Activated CD8-positive, alpha-beta T cell treated with anti-CD3 and anti-CD28 coated beads, Interleukin-2, amount 10 ng/mL, durations not matched to agents 7 days and 5 days (primary cell): Measurements from ENCODE around the gene YAP1. TPM values are rescaled to one million over a fixed set of nuclear protein-coding genes. Genes with fewer than 3 reads are reported as not detected.
A peak's percentile ranks its signal among the peaks of the same experiment; 100 is the strongest.

Experiments
- ATAC-seq: fragments of 150-1000 bp; cut with Tn5 transposase; one replicate; pipeline ENCODE4 v1.10.0; 2021; ENCODE audit warnings: moderate library complexity
- CTCF ChIA-PET: fragments of 350-600 bp; sonication (Branson Sonifier 250); formaldehyde crosslinking; loops from one replicate; lab custom pipeline; 2021; ENCODE audit warnings: antibody characterized with exemption; lab: Charles Lee
- POLR2A ChIA-PET: fragments of 350-600 bp; sonication (Branson Sonifier 250); formaldehyde crosslinking; loops from one replicate; lab custom pipeline; 2021; ENCODE audit warnings: antibody characterized with exemption; lab: Charles Lee
- DNase-seq: peaks from one replicate; pipeline ENCODE4 v3.0.0-alpha.2; 2020
- H3K27ac Mint-ChIP-seq: one replicate; pipeline ENCODE4 v1.8.0; 2021; ENCODE audit warnings: mild to moderate bottlenecking, mixed read lengths
- H3K27me3 Mint-ChIP-seq: one replicate; pipeline ENCODE4 v1.8.0; 2021; ENCODE audit warnings: low read depth, mixed read lengths
- H3K36me3 Mint-ChIP-seq: one replicate; pipeline ENCODE4 v1.8.0; 2021; ENCODE audit warnings: low read depth, mixed read lengths
- H3K4me1 Mint-ChIP-seq: one replicate; pipeline ENCODE4 v1.8.0; 2021; ENCODE audit warnings: low read depth, mixed read lengths
- H3K4me3 Mint-ChIP-seq: one replicate; pipeline ENCODE4 v1.8.0; 2021; ENCODE audit warnings: mild to moderate bottlenecking, mixed read lengths
- H3K9me3 Mint-ChIP-seq: one replicate; pipeline ENCODE4 v1.8.0; 2022; ENCODE audit warnings: mixed read lengths; ENCODE audit not compliant: insufficient read depth
- total RNA-seq, 2 experiments: library from RNA; stranded (reverse); gene quantifications; one replicate each; pipeline ENCODE4 v1.2.3, GENCODE V29; 2021

The YAP1 gene
- not detected for total RNA-seq

GRCh38 chr11:102109896-102110760 lies at the start of gene YAP1:
TSS of gene YAP1 (plus strand) at chr11:102110447. CDS start at chr11:102110849, 402 bp downstream.
- DNase-seq: peak; percentile 68
- POLR2A ChIA-PET: no interaction called here
- Mint-ChIP-seq H3K4me1 (peaks cover 16% of the 10 kb centered on the region), H3K27ac (peak within 1 kb of the TSS; percentile 18), H3K27me3 (peaks cover 46% of the 10 kb centered on the region), H3K4me3 (peak within 1 kb of the TSS; percentile 88), H3K9me3 (no peaks in the 10 kb centered on the region), H3K36me3 (no peaks in the 10 kb centered on the region)
- CTCF ChIA-PET: no interaction called here
- ATAC-seq: peak; percentile 85

- H3K27ac Mint-ChIP-seq: no peak overlapping the region
- no peaks in the 10 kb centered on the region for H3K36me3 Mint-ChIP-seq
- no peaks in the 10 kb centered on the region for H3K9me3 Mint-ChIP-seq
- no peak overlapping the region for H3K4me3 Mint-ChIP-seq
- DNase-seq (no peak), ATAC-seq (no peak)
- ChIA-PET CTCF (no interaction called here), POLR2A (no interaction called here)
- H3K27me3 Mint-ChIP-seq: peaks cover 2% of the 10 kb centered on the region
- H3K4me1 Mint-ChIP-seq: no peaks in the 10 kb centered on the region
Observed at GRCh38 chr11:102061276-102061675, 49.0 kb upstream of the YAP1 start.

- Mint-ChIP-seq H3K27ac (no peak overlapping the region), H3K36me3 (no peaks in the 10 kb centered on the region), H3K9me3 (no peaks in the 10 kb centered on the region), H3K4me1 (no peaks in the 10 kb centered on the region), H3K4me3 (no peak overlapping the region), H3K27me3 (peaks cover 2% of the 10 kb centered on the region)
- ATAC-seq: no peak
- POLR2A ChIA-PET: no interaction called here
- DNase-seq: no peak
- CTCF ChIA-PET: no interaction called here
Observed at GRCh38 chr11:102062106-102062505, 48.1 kb upstream of the YAP1 start.

GRCh38 chr11:102064316-102064715 lies 45.9 kb upstream of the YAP1 start:
- POLR2A ChIA-PET: no interaction called here
- H3K4me3 Mint-ChIP-seq: no peak overlapping the region
- ATAC-seq: no peak
- H3K36me3 Mint-ChIP-seq: no peaks in the 10 kb centered on the region
- H3K4me1 Mint-ChIP-seq: no peaks in the 10 kb centered on the region
- DNase-seq: no peak
- H3K27me3 Mint-ChIP-seq: peaks cover 2% of the 10 kb centered on the region
- CTCF ChIA-PET: no interaction called here
- no peak overlapping the region for H3K27ac Mint-ChIP-seq
- no peaks in the 10 kb centered on the region for H3K9me3 Mint-ChIP-seq

GRCh38 chr11:102070766-102071165 lies 39.5 kb upstream of the YAP1 start:
- H3K27ac Mint-ChIP-seq: no peak overlapping the region
- DNase-seq (no peak), ATAC-seq (no peak)
- ChIA-PET CTCF (no interaction called here), POLR2A (no interaction called here)
- H3K27me3 Mint-ChIP-seq: no peaks in the 10 kb centered on the region
- peaks cover 21% of the 10 kb centered on the region for H3K9me3 Mint-ChIP-seq
- no peak overlapping the region for H3K4me3 Mint-ChIP-seq
- H3K36me3 Mint-ChIP-seq: peaks cover 3% of the 10 kb centered on the region
- H3K4me1 Mint-ChIP-seq: no peaks in the 10 kb centered on the region

GRCh38 chr11:102071497-102072472 lies 38.5 kb upstream of the YAP1 start:
- ATAC-seq: no peak
- no peaks in the 10 kb centered on the region for H3K4me1 Mint-ChIP-seq

GRCh38 chr11:102073253-102073652 lies 37.0 kb upstream of the YAP1 start:
- H3K9me3 Mint-ChIP-seq: peaks cover 21% of the 10 kb centered on the region
- DNase-seq: no peak
- peaks cover 3% of the 10 kb centered on the region for H3K36me3 Mint-ChIP-seq
- no peak for ATAC-seq
- no peak overlapping the region for H3K27ac Mint-ChIP-seq
- CTCF ChIA-PET: no interaction called here
- POLR2A ChIA-PET: no interaction called here
- H3K4me1 Mint-ChIP-seq: no peaks in the 10 kb centered on the region
- H3K4me3 Mint-ChIP-seq: no peak overlapping the region
- H3K27me3 Mint-ChIP-seq: peaks cover 3% of the 10 kb centered on the region

More at GRCh38 chr11:102071497-102072472, 38.5 kb upstream of the YAP1 start:
- CTCF ChIA-PET: no interaction called here
- no peak for DNase-seq
- peaks cover 21% of the 10 kb centered on the region for H3K9me3 Mint-ChIP-seq
- POLR2A ChIA-PET: no interaction called here
- peaks cover under 1% of the 10 kb centered on the region for H3K27me3 Mint-ChIP-seq
- H3K27ac Mint-ChIP-seq: no peak overlapping the region
- H3K4me3 Mint-ChIP-seq: no peak overlapping the region
- peaks cover 3% of the 10 kb centered on the region for H3K36me3 Mint-ChIP-seq

GRCh38 chr11:102079625-102080024 lies 30.6 kb upstream of the YAP1 start:
- ChIA-PET CTCF (no interaction called here), POLR2A (no interaction called here)
- DNase-seq: no peak
- Mint-ChIP-seq H3K4me1 (no peaks in the 10 kb centered on the region), H3K27ac (no peak overlapping the region), H3K9me3 (no peaks in the 10 kb centered on the region), H3K27me3 (peaks cover 3% of the 10 kb centered on the region), H3K36me3 (no peaks in the 10 kb centered on the region), H3K4me3 (no peak overlapping the region)
- no peak for ATAC-seq

GRCh38 chr11:102081313-102081712 lies 28.9 kb upstream of the YAP1 start:
- Mint-ChIP-seq H3K4me3 (no peak overlapping the region), H3K27me3 (peaks cover 3% of the 10 kb centered on the region), H3K9me3 (no peaks in the 10 kb centered on the region), H3K27ac (no peak overlapping the region), H3K4me1 (no peaks in the 10 kb centered on the region), H3K36me3 (no peaks in the 10 kb centered on the region)
- ChIA-PET POLR2A (no interaction called here), CTCF (no interaction called here)
- DNase-seq (no peak), ATAC-seq (no peak)

GRCh38 chr11:102085864-102086551 lies 24.2 kb upstream of the YAP1 start:
- H3K4me1 Mint-ChIP-seq: no peaks in the 10 kb centered on the region
- POLR2A ChIA-PET: no interaction called here
- CTCF ChIA-PET: no interaction called here

GRCh38 chr11:102097186-102097585 lies 13.1 kb upstream of the YAP1 start:
- Mint-ChIP-seq H3K4me1 (no peaks in the 10 kb centered on the region), H3K36me3 (no peaks in the 10 kb centered on the region), H3K4me3 (no peak overlapping the region), H3K9me3 (no peaks in the 10 kb centered on the region), H3K27me3 (no peaks in the 10 kb centered on the region), H3K27ac (no peak overlapping the region)
- DNase-seq (no peak), ATAC-seq (no peak)
- POLR2A ChIA-PET: no interaction called here
- CTCF ChIA-PET: no interaction called here

More at GRCh38 chr11:102085864-102086551, 24.2 kb upstream of the YAP1 start:
- DNase-seq: no peak
- H3K9me3 Mint-ChIP-seq: no peaks in the 10 kb centered on the region
- H3K4me3 Mint-ChIP-seq: no peak overlapping the region
- ATAC-seq: no peak
- no peaks in the 10 kb centered on the region for H3K36me3 Mint-ChIP-seq
- peaks cover 2% of the 10 kb centered on the region for H3K27me3 Mint-ChIP-seq
- no peak overlapping the region for H3K27ac Mint-ChIP-seq
